ENCODE measurements around the gene VASP. TPM values are rescaled to one million over a fixed set of nuclear protein-coding genes. Genes with fewer than 3 reads are reported as not detected.

The VASP gene
- total and polyA plus RNA-seq, 9 of the 15 experiments (the other 6 are each of a cell fraction or from before 2014, with no cell fraction given) = 16.7 to 261 (median 112) TPM

- TF ChIP-seq USF1 (CRISPR knock-in tag; IDR thresholded peaks at IDR 0.05) (no peak), ZNF699 (CRISPR knock-in tag; IDR thresholded peaks at IDR 0.05; ENCODE audit: insufficient replicate concordance) (no peak), PTTG1 (tag; IDR thresholded peaks at IDR 0.05; ENCODE audit: low read depth) (no peak), ZBED1 (IDR thresholded peaks at IDR 0.05) (no peak), ETV5 (CRISPR knock-in tag; IDR thresholded peaks at IDR 0.05; ENCODE audit: low read depth) (0 out of 2 replicates have a peak, but pooled peaks have one; percentile 6), ZNF311 (CRISPR knock-in tag; IDR thresholded peaks at IDR 0.05) (no peak), HCFC1 (IDR thresholded peaks at IDR 0.05; ENCODE audit: low read depth, low read length) (no peak), ARID1B (IDR thresholded peaks at IDR 0.05) (no peak), TCF15 (CRISPR knock-in tag; IDR thresholded peaks at IDR 0.05) (no peak), FOS (IDR thresholded peaks at IDR 0.05; ENCODE audit: extremely low read depth, insufficient read length) (no peak), ZNF589 (CRISPR knock-in tag; IDR thresholded peaks at IDR 0.05; ENCODE audit: low read depth) (no peak), MAZ (CRISPR knock-in tag; conservative IDR thresholded peaks at IDR 0.05 in 1 of 2, IDR thresholded peaks at IDR 0.05 in 1 of 2) (no peak), IRF1 (CRISPR knock-in tag; IDR thresholded peaks at IDR 0.05; ENCODE audit: borderline replicate concordance) (no peak), ELF1 (tag; IDR thresholded peaks at IDR 0.05) (0 out of 2 replicates have a peak, but pooled peaks have one; percentile 3), PCBP1 (IDR thresholded peaks at IDR 0.05; ENCODE audit: low read depth, low read length, poor library complexity, severe bottlenecking) (peak; percentile 31), CXXC5 (CRISPR knock-in tag; IDR thresholded peaks at IDR 0.05) (no peak), ZNF668 (CRISPR knock-in tag; IDR thresholded peaks at IDR 0.05) (no peak), ZNF696 (CRISPR knock-in tag; conservative IDR thresholded peaks at IDR 0.05) (no peak)
- TF ChIP-seq, protein P1, sequence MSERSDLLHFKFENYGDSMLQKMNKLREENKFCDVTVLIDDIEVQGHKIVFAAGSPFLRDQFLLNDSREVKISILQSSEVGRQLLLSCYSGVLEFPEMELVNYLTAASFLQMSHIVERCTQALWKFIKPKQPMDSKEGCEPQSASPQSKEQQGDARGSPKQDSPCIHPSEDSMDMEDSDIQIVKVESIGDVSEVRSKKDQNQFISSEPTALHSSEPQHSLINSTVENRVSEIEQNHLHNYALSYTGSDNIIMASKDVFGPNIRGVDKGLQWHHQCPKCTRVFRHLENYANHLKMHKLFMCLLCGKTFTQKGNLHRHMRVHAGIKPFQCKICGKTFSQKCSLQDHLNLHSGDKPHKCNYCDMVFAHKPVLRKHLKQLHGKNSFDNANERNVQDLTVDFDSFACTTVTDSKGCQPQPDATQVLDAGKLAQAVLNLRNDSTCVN (CRISPR knock-in tag; IDR thresholded peaks at IDR 0.05) = no peak
These were observed 38.5 kb upstream of the VASP start (continued) for GRCh38 chr19:45468803-45469131.

Data from K562 (cell line).